ENCODE results near the gene PREP.

PREP gene

DNA sequence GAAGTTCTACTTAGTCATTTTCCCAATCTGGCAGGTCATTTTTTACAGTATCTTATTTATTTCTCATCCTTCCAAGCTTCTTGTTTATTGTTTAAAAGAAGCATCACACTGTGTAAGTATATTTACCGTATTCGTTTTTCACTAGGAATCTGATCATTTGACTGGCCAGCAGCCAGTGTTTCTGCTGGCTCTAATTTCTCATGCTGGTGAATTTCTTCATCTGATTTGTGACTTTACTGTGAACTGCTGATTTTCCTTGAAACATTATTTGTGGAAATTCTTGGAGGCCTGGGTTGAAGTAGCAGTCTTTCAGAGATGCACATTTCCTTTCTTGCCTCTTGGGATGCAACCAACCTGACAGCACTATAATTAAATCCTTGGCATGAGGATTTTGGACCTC, 65.9 kb downstream of the PREP start:
- DNase-seq, result no peak

DNA sequence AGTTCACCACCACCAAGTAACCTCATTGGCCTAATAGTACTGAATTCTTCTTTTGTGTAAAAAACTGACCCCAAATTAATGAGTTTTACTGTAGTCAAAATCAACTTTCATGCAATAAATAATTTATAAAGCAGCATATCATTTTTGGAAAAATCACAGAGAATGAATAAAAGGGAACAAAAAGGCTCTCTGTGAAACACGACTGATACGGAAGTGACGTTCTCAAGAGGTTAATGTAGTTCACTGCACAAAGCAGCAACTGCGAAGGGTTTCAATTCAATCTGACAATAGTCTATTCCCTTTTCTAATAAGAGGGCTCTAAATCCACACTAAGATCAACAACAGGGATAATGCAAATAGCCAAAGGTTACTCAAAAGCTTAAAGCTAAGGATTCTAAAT, 70.3 kb downstream of the PREP start:
- no peak for DNase-seq

DNA sequence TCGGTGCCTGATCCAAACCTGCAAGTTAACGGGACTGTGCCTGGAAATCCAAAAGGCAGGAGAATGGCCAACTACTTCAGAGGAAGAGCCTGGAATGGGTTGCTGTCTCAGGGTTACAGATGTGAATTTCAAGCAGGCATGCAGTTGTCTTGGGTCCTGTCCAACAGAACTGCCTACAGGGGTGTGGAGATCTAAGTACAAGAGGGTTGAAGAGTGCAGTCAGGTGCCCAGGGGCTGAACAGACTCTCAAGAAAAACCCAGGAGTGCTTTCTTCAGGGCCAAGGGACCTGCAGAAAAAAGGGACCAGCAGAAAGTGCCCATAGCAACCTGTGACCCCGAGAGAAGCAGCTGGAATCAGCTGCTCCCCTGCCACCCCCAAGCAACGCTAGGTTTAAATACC, 71.0 kb downstream of the PREP start:
- DNase-seq, result no peak

DNA sequence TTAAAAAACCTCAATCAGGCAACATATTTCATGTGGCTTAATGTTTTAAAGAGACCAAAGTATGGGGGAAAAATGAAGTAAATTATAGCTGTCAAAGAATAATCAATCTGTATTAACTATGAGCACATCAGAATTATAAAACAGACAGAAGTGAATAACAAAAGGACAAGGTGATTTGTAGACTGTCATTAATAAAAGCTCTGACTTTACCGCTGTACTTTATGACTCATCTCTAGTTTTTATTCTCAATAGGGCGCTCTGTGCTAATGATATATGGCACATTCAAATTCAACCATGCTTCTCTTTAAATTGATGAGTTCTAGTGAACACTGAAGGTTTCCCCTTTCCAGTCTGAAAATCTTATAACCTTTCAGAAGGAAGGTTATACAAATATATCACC, 72.0 kb downstream of the PREP start:
- no peak for DNase-seq

DNA sequence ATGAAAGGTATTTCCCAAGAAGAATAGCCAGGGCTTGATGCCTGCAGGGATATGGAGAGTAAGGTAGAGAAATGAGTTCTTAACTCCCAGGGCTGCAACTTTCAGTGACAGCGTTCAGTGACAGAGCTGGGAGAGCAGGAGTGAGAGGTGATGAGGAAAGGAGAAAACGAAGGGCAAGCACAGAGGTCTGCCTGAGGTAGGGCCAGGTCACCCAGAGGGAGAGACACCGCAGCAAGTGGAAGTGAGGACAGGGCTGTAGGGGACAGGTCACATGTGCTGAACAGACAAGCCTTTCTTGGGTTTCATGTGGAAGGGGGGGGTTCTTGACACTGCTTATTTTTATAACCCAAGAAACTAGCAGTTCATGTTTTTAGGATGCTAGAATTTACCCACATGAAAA, 72.5 kb downstream of the PREP start:
- no peak for DNase-seq

DNA sequence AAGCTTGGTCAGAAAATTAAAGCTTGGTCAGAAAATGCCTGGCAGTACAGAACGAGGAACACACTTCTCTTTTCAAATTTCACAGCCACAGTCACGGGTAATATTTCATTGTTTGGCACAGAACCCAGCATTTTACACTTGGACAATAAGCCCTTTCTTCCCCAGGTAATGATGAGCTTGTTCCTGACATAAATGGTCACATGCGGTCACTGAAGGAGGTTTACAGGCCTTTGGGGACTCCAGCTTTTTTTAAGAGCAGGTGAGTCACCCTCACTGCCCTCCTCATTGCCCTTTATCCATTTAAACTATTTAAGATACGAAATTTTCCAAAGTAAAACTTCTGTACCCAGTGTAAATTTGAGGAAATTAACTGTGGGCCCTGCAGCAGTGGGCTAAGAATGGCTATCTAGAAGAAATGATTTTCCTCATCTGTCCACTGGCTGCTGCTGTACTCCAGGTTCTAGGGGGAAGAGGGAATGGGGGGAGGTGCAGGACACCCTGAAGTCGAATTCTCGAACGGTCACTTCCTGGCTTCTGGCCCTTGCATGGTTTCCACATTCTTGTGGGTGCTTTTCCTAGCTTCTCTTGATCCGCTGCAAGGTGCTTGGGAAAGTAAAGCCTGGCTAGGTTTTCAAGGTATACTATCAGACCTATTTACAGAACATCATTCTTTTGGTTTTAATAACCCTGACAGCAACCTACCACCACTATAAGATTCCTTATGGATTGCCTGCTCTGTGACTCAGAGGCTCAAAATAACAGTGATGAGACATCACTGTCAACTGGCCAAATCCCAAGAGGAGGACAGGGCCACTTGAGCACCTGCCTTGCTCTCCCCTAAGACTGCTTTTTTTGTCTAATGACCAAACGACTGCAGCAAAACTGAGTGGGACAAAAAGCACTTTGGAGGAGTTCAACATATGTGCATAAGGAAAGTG, 75.8 kb downstream of the PREP start:
- DNase-seq, result peak; percentile 17

DNA sequence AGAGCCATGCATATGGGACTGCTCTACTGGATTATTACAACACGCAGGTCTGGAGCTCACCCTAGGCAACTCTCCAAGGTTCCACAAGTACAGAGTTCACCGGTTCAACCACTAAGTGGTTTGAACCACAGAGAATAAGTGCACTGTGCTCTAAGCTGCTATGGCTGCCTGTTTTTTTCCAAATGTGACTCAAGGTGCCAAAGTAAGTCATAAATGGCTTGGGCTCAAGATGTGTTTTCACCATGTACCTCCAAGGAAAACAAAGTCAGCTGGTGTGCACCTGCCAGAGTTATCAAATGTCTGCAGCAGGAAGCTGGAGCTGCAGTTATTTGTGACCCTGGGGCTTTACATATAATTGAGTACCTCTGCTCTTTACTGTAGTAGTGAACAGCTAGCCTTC, 76.7 kb downstream of the PREP start:
- peak; percentile 4 for DNase-seq

DNA sequence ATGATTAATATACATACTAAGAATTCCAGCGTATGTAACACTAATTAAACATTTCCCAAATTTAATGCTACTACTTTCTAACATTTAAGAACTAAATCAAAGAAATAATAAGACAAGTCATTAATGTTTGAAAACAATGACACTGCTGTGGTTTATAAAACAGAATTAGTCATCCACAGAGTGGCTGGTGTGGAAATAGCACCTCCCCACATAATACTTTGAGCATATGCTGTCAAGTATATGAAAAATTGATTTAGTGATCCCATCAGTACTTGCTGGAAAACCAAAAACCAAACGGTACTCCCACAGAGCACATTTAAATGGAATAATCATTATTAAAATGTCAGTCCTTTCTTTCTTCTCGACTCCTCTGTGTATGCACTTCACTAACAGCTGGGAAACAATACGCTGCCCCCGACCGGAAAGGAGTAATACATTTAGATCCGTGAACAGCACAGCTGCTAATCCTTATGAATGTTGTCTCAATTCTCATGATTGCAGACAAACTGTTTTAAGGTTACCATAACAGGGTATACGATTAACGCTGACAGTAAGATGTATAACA, 78.4 kb downstream of the PREP start:
- no peak for DNase-seq

DNA sequence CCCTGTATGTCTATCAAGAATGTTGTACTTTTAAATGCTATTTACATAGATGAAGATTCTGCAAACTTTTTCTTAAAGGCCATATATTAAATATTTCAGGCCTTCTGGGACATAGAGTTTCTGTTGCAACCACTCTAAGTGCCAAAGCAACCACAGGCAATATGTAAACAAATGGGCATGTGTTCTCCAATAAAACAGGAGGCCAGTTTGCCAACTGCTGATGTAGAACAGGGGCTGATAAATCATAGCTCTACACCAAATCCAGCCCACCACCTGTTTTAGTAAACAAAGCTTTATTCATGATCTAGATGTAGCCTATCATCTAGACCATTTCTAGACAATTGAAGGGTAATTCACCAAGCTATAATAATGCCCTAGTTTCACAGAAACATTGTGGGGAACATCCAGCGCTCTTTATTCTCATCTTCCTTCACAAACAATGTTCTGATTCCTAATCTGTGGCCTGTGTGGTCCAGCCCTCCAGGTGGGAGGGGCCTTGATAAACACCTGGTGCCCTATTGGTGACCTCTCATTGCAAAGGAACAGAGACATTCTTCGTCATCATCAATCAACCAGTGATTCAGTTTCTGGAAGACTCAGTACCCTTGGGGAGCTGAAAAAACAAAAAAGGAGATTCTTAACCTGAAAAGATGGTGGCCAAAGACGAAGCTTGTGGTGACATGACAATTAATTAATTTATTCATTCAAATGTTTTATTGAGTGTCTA, 80.2 kb downstream of the PREP start:
- DNase-seq, result no peak

DNA sequence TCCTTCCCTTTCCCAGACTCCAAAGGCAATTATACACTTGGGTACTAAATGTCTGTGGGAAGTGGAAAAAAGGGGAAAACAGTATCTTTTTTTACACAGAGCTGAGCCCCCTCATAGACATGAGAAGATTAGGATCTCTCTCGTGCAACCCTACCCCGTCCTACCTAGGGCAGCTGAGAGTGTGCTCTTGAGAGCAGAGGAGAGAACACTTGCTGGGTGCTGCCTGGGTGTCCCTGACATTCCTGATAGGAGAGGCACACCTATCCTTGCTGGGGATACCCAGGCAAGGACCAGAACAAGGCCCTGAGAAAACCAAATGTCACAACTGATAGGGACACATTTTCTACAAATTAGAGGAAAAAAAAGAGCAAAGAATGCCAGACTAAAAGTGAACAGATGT, 81.2 kb downstream of the PREP start:
- DNase-seq, result no peak

DNA sequence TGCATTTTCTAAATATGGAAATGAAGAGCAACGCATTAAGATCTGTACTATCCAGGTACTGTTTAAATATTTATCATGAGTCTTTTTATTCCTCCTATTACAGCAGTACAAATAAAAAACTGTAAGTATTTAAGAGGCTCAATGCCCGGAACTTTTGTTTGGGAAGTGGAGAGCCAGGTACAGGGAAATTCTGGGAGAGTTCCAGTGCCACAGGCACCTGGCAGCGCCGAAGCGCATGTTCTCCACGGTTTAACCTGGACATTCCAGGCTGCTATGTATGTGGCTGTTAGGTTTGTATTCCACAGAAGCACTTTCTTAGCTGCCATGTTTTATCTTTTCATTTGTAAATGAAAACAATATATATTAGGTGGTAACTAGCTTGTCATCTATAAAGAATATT, 81.7 kb downstream of the PREP start:
- no peak for DNase-seq

DNA sequence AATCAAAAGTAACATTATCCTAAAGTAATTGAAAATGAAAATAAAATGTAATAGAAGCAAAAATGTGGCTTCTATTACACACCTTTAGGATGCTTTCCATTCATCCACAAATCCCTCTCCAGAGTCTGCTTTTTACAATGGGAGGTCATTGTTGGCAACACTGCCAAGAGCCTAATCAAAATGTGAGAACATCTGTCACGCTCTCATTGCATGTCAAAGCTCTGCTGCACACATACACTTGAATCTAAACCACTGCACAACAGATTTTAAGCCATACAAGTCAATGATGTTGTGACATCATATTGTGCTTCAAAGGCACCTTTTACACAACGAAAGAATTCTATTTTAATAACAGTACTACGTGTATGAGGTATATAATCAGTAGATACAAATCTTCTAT, 82.1 kb downstream of the PREP start:
- DNase-seq, result no peak

DNA sequence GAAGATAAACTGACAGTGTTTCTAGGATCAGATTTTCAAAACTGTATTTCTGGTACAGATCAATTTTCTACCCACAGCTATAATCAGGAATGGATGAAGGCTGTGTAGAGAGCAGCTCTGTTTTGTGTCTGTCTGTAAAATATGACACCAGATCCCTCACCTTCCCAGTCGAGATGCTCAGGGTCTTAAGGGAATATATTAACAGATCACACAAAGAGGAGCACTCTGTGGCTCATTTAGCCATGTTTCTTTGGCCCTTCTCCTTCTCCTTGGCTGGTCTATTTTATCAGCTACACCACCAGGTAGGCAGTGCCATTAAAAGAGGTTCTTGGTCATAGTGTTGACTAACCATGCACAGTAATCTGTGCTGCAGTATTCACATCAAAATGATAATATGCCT, 82.6 kb downstream of the PREP start:
- DNase-seq, result no peak

DNA sequence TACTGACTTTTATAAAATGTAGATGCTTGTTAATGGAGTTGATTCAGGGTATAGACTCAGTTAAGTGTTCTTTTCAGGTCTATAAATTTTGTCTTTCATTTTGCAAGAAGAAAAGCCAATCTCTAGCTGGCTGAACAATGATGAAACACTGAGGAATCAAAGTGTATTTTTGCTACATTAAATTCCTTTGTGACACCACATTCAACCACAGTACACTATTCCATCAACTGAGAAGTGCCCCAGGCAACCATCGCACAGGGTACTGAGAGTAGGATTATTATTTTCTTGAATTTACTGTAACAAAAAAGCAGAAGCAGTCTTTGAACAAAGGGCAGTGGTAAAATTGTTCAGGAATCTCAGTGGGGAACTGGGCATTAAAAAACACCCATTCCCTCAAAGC, 83.6 kb downstream of the PREP start:
- DNase-seq, result no peak

DNA sequence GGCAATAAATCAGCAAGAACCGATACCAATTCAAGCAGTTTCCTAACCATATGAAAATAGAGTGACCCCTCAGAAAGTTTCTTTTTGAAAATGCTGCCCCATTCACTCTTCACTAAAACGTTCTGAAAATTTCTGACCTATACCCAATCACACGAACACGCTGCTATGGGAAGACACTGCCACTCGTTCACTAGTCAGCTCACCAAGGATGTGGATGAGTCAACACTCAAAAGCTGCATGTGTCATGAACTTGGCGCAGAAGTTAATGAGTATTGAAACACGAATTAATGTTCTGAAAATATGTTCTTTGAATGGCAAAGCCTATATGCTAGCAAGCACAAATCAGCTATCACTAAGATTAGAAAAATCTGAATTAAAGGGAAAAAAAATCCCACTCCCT, 84.2 kb downstream of the PREP start:
- no peak for DNase-seq

DNA sequence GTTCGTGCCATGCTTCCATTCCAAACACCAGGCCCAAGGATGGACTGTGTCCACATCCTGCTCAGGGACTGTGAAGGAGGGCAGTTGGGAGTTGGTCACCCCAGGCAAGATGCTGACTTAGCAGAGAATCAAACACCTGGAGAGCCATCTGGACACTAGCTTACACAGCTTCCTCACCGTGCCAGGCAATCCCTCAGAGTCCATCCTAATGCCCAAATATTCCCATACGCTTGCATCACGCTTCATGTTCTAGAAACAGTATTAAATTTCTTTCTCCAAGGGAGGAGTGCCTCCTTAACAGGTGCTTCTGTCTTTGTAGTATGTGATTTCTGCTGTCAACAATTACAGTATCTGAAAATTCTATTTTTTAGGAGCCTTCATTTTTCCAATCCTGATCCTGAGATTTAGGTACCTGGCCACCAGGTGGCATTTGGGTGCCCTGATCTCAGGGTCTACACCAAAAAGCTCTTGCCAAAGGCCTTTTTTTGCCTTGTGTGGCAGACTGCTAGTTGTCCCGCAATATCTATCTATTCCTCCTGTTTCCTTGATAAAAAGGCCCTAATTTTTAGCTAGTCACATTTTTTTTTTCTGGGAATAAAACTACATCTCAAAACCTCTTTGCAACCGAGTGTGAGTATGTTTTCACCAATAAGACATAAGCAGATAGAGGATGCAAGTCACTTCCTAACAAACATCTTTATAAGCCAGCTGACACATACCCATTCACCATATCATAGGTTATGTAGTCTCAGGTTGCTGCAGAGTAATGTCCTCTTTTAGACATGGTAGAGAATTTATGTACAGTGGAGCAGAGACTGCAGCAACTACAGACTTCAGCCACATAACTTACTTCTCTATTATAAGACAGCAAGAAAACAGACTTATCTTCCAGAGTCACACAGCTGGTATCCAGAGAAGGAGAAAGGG, 85.0 kb downstream of the PREP start:
- peak; percentile 49 for DNase-seq

DNA sequence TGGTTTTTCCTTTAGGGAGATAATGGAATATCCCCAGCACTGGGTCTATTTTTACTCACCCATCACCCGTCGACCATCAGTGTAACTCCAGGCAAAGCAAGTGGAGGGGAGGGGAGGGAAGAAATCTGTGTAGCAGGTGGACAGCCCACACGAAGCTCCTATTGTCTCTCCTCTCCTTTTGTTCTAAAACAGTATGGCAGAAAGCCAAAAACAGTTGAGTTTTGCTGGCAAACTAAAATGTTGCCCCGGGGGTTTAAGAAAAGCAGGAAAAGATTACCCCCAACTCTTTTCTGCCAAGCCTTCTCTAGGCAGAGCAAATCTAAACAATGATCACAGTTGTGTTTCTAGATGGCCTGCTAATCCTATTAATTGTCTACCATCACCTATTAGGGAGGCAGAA, 89.7 kb downstream of the PREP start:
- DNase-seq, result no peak

DNA sequence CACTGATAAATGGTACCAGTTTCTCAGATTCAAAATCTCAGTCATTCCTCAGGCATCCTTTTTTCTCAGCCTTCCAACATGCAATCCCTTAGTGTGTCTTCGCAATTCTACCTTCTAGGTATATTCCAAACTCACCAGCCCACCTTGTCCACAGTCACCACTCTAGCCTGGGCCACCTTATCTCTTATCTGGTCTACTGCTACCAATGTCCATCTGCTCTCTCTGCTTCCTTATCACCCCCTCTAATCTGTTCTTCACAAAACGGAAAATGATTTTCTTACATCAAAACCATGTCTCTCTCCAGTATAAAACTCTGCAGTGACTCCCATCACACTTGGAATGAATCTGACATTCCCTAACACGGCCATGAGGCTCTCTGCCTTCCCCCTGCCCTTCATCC, 91.9 kb downstream of the PREP start:
- no peak for DNase-seq

DNA sequence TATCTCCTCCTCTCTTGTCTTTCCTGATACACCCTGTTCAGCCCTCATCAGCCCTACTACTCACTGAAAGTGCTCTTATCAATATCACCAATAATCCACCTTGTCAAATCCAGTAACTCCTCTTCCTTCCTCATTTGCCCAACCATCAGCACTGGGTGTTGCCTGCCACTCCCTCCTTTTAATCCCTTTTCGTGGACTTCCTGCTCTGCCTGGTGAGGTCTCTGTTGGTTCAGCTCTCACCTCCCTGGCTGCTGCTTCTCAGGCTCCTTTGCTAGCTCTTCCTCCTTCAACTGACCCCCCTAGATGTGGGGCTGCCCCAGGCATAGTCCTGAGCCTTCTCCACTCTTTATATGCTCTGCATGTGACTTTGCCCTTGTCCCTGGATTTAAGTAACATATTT, 92.5 kb downstream of the PREP start:
- DNase-seq, result no peak

DNA sequence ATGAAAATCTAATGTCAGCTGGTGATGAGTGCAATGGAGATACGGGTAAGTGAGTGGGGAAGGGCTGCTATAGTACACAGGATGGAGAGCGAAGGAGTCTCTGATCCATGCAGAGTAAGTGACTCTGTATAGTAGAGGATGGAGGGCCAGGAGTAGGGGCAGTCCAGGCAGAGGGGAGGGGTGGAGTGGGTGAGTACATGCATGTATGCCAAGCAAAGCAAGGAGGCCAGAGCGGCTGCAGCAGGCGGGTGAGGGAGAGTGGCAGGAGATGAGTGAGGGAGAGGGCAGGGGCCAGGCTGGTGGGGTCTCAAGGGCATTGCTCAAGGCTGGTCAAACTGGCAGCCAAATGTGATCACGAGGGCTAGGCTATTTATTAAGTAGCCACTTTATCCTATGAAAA, 94.0 kb downstream of the PREP start:
- DNase-seq, result no peak

DNA sequence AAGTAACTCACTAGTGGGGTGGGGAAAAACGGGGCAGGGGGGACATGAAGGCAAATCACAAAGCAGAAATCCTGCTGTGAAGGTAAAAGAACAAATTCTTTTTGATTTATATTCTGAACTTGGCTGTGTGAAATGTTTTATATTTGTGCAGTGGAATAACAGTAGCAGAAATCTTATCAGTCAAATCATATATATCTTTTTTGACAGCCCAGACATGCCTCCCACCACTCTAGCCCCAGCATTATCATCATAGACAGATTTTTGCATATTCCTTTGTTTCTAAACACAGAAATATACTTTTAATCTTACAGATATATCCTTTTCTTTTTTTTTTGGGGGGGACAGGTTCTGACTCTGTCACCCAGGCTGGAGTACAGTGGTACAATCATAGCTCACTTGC, 97.4 kb downstream of the PREP start:
- no peak for DNase-seq

DNA sequence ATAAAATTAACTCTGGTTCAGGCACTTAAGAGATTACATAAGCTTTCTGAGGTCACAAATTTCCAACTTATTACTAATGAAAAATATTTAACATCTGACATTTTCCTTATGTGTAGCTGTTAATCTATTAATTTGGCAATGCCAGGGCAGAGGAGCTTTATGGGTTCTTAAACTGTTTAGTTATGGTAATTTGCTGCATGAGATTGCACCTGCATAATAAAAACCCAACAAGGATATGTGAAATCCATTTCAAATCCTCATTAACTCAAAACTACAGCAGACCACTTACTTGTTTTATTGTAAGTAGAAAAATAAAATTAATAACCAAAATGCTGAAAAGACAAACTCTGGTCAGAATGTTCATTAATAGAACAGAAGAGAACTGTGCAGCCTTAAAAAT, 98.1 kb downstream of the PREP start:
- no peak for DNase-seq

DNA sequence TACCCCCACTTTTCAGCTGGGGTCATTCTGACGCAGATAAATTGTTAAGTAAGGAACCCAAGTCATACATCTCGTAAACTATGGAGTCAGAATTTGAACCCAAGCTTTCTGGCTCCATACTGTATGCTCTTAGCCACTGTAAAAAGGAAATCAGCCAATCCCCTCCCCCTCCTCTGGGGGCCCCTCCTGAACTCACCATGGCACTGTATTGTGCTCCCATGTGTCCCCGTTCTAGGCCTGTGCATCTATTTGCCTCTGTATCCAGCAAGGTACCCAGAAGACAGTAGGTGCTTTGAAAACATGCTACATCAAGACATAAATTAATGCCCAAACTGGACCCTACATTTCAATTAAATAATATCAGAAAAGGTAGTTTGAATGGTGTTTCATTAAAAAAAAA, 98.5 kb downstream of the PREP start:
- DNase-seq, result no peak
